GM18511 (cell line): Measurements from ENCODE around the gene LYG1.
"Not testable (repeated sequence)": the region's sequence is repeated elsewhere in the genome, so short reads cannot be mapped to it uniquely, and the experiment has no call there.

Experiments
- ATAC-seq: cut with Tn5 transposase; IDR thresholded peaks from one replicate; pipeline ENCODE4 v1.9.1; 2021; ENCODE audit warnings: mild to moderate bottlenecking, moderate library complexity; ENCODE audit not compliant: unreplicated experiment

LYG1 gene

DNA sequence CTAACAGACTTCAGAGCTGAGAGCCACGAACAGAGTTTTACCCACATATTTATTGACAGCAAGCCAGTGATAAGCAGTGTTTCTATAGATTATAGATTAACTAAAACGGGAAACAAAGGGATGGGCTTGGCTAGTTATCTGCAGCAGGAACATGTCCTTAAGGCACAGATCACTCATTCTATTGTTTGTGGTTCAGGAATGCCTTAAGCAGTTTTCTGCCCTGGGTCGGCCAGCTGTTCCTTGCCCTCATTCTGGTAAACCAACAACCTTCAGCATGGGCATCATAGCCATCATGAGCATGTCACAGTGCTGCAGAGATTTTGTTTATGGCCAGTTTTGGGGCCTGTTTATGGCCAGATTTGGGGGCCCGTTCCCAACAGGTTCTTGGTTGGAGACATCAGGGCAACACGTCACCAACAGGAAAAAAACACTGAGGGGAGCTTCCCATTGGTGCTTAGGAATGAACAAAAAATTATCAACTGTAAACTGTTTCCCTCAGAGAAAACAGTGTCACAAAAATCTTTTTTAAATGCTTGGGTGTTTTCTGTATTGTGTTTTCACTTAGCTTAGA lies 22.7 kb downstream of the LYG1 start:
- ATAC-seq, result not testable (repeated sequence)

DNA sequence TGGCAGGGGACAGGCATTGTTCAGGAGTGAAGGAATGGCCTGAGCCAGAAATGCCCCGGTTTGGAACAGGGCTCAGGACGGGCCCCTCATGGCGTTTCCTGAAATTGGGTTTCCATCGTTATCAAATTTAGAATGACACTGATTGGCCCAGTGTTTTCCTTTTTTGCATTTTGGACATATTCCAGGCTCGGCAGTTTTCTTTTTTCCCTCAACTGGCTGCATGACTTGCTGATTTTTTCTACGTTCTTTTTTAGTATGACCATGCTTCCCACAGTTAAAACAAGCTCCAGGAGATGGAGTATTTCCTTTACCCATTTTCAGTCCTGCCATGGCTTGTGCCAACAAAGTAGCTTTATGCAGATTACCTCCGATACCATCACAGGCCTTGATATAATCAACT lies 25.1 kb downstream of the LYG1 start:
- ATAC-seq, result no peak

- ATAC-seq, result no peak
These were observed 39.8 kb downstream of the LYG1 start for GRCh38 chr2:99261242-99261641.

- ATAC-seq, result no peak
These were observed 40.8 kb downstream of the LYG1 start for GRCh38 chr2:99260184-99260583.

DNA sequence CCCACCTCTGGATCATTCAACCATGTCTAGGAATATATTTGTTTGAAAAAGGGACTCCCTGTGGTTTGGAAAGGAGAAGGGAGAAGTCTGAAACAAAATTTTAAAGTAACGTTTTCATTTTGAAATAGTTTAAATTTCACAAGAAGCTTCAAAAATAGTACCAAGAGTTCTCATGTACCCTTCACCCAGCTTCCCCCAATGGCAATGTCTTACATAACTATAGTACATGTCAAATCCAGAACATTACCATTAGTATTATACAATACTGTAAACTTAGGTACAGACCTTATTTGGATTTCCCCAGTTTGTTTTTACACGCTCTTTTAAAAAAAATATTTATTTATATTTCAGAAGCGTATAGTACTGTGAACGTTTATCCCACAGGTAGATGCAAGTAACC lies 41.5 kb downstream of the LYG1 start:
- no peak for ATAC-seq

DNA sequence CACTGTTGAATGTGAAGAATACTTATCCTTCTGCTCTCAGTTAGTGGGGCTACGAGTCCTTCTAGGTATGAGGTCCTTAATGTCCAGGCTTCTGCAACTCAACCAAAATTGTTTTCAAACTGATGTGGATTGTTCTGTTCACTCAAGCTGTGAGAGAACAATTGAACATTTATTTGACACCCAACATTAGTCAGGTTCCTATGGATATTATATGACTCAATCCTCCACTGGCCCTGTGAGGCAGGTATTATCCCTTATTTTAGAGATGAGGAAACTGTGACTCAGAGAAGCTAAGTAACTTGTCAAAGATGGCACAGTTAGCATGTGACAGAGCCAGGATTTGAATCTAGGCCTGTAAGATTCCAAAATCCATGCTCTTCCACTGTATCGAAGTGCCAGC lies 44.3 kb downstream of the LYG1 start:
- no peak for ATAC-seq

DNA sequence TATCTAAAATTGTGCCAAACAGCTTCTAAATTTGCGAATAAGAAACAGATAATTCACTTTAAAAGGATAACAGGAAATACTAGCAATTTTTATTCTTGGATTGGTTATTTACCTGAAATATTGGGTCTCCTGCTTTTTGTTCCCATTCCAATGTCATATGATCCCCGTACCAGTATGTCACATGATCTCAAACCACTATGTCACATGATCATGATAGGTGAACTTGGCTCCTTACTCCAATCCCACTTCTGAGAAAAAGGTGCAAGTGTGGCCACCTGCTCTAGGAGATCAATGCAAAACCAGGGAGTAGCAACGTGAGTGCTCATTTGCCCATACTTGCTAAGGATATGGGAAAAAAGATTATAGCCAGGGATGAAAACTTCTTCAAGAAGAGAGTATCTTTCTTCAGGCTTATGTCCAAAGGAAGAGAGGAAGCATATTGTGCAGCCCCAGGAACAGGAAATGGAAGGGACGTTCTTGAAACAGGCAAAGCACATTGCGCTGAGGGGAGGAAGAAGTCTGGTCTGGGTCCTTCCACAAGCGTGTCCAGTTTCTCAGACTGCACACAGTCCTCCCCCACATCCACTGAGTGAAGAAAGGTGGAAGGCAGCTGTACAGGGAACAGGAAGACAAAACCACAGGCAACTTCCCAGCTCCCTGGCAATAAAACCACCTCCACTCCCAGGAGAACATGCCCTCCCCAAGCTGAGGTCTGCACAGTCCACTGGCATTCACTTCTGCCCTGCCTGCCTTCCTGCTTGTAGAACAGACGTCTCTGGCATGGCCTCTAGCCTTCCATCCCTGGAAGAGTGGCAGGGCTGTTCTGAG lies 45.3 kb downstream of the LYG1 start, which contains the start of gene LYG2:
LYG2 (minus strand) TSS at position 176 of the 828 bp plus-strand sequence. CDS start 1,406 bp downstream, outside the sequence.
- ATAC-seq, result no peak

DNA sequence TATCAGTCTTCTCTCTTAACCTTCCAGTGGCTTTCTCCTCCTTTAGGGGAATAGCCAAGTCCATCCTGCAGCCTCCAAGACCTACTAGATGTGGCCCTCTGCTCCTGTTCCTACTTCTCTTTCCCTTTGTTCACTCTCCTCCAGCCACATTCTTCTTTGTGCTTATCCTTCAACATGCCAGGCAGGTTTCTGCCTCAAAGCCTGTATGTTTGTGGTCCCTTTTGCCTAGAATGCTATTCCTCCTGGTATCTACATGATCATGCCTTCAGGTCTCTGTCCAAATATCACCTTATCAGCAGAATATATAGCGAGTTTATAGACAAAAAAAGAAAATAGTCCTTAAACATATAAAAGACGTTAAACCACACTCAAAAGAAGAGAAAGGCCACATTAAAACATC lies 51.0 kb downstream of the LYG1 start:
- no peak for ATAC-seq

- no peak for ATAC-seq
These were observed 58.8 kb downstream of the LYG1 start for GRCh38 chr2:99242151-99242550.

DNA sequence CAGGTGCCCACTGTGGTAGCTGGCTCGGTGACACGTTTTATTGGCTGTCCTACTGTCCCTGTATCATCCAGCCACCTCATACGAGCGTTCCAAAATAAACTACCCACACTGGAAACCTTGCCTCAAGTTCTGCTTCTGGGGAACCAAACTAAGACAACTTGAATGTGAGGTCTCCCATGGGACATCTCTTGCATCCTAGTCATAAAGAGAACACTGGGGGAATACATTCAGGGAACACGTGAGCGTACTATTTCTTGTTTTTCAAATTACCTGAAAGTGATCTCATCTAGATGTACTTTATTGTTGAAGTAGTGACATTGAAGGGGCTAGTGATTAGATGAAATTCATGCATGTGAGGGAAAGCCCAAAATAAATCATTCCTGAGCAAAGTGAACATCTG lies 60.6 kb downstream of the LYG1 start:
- no peak for ATAC-seq

DNA sequence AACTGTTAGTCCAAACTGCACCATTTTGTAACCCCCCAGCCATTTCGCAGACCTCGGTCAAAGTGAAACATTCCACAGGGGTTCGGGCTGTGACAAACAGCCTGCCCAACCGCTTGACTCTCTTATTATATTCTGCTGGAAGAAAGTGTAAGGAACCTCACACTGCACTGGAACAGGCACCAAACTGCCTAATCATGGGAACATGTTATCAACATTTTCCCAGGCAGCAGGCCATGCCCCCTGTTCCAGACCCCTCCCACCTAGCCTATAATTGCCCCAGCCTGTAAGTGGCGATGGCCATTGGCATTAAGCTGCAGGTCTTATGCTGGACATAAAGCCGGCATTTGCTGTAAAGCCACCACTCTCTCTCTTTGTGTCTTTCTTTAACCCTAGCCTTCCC lies 62.4 kb downstream of the LYG1 start:
- no peak for ATAC-seq
